ENCODE measurements around the gene ANKRD13D. TPM values are rescaled to one million over a fixed set of nuclear protein-coding genes. Genes with fewer than 3 reads are reported as not detected.

Gene ANKRD13D
- polyA plus RNA-seq, 1 of the 3 experiments (the other 2 are of a cell fraction): 50.2 TPM

- no peaks in the 10 kb centered on the region for H3K79me2 ChIP-seq (ENCODE audit: insufficient read depth)
- no peaks in the 10 kb centered on the region for H3K9me3 ChIP-seq
- no peak overlapping the region for H3K4me3 ChIP-seq (ENCODE audit: low read depth in 2 of 2, low read length in 1 of 2)
- peaks cover 5 to 29% of the 10 kb centered on the region in 2 experiments; a peak in 1 of 4 replicates for H3K4me1 ChIP-seq (ENCODE audit: control insufficient read depth in 1 of 2, insufficient read depth in 2 of 2, low read depth in 1 of 2, low read length in 1 of 2)
- ChIA-PET POLR2A (interaction anchor here (0.6 kb wide), 1 partner anchor 45 kb away, joined by 3 read pairs; no protein-coding TSS in a partner anchor), CTCF (interaction anchor here (0.7 to 7.4 kb wide), 33 partner anchors 8 to 290 kb away, joined by 3 to 116 read pairs (median 4); partner anchors contain the start of genes ANKRD13D, CLCF1, GPR152 and POLD4)
- H3F3A ChIP-seq (replicated peaks; ENCODE audit: insufficient read depth): peaks cover 22% of the 10 kb centered on the region
- no peak overlapping the region for H3K27ac ChIP-seq (ENCODE audit: low read depth in 2 of 2, low read length in 1 of 2)
- TF ChIP-seq POLR2AphosphoS5 (IDR thresholded peaks at IDR 0.05; ENCODE audit: low read depth, low read length) (no peak), SMC3 (IDR thresholded peaks at IDR 0.05; ENCODE audit: low read depth, low read length) (no peak), REST (IDR thresholded peaks at IDR 0.05; ENCODE audit: low read depth, low read length) (no peak), YY1 (IDR thresholded peaks at IDR 0.05; ENCODE audit: low read depth) (no peak), GATA2 (CRISPR knock-in tag; IDR thresholded peaks at IDR 0.05) (no peak), MXI1 (IDR thresholded peaks at IDR 0.05; ENCODE audit: low read depth, low read length) (no peak), ZBTB33 (IDR thresholded peaks at IDR 0.05; ENCODE audit: borderline replicate concordance, low read depth) (no peak), TEAD4 (IDR thresholded peaks at IDR 0.05; ENCODE audit: borderline replicate concordance, insufficient read depth) (no peak), RCOR1 (IDR thresholded peaks at IDR 0.05; ENCODE audit: low read length) (no peak), GABPA (IDR thresholded peaks at IDR 0.05; ENCODE audit: low read depth) (no peak), ELF1 (IDR thresholded peaks at IDR 0.05) (no peak)
- TF ChIP-seq, protein P1, sequence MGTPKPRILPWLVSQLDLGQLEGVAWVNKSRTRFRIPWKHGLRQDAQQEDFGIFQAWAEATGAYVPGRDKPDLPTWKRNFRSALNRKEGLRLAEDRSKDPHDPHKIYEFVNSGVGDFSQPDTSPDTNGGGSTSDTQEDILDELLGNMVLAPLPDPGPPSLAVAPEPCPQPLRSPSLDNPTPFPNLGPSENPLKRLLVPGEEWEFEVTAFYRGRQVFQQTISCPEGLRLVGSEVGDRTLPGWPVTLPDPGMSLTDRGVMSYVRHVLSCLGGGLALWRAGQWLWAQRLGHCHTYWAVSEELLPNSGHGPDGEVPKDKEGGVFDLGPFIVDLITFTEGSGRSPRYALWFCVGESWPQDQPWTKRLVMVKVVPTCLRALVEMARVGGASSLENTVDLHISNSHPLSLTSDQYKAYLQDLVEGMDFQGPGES (IDR thresholded peaks at IDR 0.05; ENCODE audit: low read depth, low read length): no peak
- TF ChIP-seq, protein P2, sequence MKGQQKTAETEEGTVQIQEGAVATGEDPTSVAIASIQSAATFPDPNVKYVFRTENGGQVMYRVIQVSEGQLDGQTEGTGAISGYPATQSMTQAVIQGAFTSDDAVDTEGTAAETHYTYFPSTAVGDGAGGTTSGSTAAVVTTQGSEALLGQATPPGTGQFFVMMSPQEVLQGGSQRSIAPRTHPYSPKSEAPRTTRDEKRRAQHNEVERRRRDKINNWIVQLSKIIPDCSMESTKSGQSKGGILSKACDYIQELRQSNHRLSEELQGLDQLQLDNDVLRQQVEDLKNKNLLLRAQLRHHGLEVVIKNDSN (IDR thresholded peaks at IDR 0.05; ENCODE audit: borderline replicate concordance, low read depth): no peak
- TF ChIP-seq, protein P3, sequence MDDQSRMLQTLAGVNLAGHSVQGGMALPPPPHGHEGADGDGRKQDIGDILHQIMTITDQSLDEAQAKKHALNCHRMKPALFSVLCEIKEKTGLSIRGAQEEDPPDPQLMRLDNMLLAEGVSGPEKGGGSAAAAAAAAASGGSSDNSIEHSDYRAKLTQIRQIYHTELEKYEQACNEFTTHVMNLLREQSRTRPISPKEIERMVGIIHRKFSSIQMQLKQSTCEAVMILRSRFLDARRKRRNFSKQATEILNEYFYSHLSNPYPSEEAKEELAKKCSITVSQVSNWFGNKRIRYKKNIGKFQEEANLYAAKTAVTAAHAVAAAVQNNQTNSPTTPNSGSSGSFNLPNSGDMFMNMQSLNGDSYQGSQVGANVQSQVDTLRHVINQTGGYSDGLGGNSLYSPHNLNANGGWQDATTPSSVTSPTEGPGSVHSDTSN (IDR thresholded peaks at IDR 0.05): no peak
- TF ChIP-seq, protein P4, sequence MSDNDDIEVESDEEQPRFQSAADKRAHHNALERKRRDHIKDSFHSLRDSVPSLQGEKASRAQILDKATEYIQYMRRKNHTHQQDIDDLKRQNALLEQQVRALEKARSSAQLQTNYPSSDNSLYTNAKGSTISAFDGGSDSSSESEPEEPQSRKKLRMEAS (IDR thresholded peaks at IDR 0.05; ENCODE audit: low read depth): no peak
- TF ChIP-seq, protein P5, sequence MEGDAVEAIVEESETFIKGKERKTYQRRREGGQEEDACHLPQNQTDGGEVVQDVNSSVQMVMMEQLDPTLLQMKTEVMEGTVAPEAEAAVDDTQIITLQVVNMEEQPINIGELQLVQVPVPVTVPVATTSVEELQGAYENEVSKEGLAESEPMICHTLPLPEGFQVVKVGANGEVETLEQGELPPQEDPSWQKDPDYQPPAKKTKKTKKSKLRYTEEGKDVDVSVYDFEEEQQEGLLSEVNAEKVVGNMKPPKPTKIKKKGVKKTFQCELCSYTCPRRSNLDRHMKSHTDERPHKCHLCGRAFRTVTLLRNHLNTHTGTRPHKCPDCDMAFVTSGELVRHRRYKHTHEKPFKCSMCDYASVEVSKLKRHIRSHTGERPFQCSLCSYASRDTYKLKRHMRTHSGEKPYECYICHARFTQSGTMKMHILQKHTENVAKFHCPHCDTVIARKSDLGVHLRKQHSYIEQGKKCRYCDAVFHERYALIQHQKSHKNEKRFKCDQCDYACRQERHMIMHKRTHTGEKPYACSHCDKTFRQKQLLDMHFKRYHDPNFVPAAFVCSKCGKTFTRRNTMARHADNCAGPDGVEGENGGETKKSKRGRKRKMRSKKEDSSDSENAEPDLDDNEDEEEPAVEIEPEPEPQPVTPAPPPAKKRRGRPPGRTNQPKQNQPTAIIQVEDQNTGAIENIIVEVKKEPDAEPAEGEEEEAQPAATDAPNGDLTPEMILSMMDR (IDR thresholded peaks at IDR 0.05): no peak
- 79% methylated on average over 8 of the region's 8 CpGs for WGBS (ENCODE audit: low lambda C conversion rate)
- no peak overlapping the region for H2AFZ ChIP-seq (ENCODE audit: low read depth)
- DNase-seq: no peak
- no peaks in the 10 kb centered on the region for H3K27me3 ChIP-seq (ENCODE audit: insufficient read depth)
- no peaks in the 10 kb centered on the region for H4K20me1 ChIP-seq (ENCODE audit: insufficient read depth)
- H3K4me2 ChIP-seq: no peak overlapping the region
- no peak overlapping the region for H3K9ac ChIP-seq
- H3K36me3 ChIP-seq (replicated peaks in 1 of 2; ENCODE audit: control insufficient read depth in 1 of 2, insufficient read depth in 2 of 2, low read length in 1 of 2): peaks cover 0 to 6% of the 10 kb centered on the region in 2 experiments
- no peaks in the 10 kb centered on the region for H3K9me2 ChIP-seq
Measured at GRCh38 chr11:67345247-67345919, 56.3 kb downstream of the ANKRD13D start.

Data from SK-N-SH (cell line).